Mesenteric fat pad (tissue), 1 donor: ENCODE measurements around the gene LCNL1. TPM values are rescaled to one million over a fixed set of nuclear protein-coding genes. Genes with fewer than 3 reads are reported as not detected.

ENCODE experiments used
- DNase-seq: peaks from one replicate; pipeline ENCODE4 v3.0.0-alpha.2; 2020; ENCODE audit warnings: low spot score
- total RNA-seq: library from RNA; stranded (reverse); fragmentation: NEBNext Ultra II Directional; extraction: Animal tissue kit (Norgen Biotek cat#: 25700); gene quantifications from one replicate; pipeline ENCODE4 v1.2.1, GENCODE V29; 2021
- donor health status: DM: yes; HTN: yes; CAD: no.

Gene LCNL1
- total RNA-seq, 1 donor from 2014 or later, result 0.71 TPM

- DNase-seq, result no peak
Observed at GRCh38 chr9:136973618-136974617, 8.9 kb upstream of the LCNL1 start.

GRCh38 chr9:136974817-136975535 is 7.8 kb upstream of the LCNL1 start:
- no peak for DNase-seq

- no peak for DNase-seq
Observed at GRCh38 chr9:136975644-136976043, 7.1 kb upstream of the LCNL1 start.

- DNase-seq, result no peak
Observed at GRCh38 chr9:136977223-136977622, 5.6 kb upstream of the LCNL1 start, which contains the start of gene PTGDS. Gene PTGDS, plus strand, starts transcription at chr9:136977504. Its CDS starts 75 bp downstream, at chr9:136977579.

GRCh38 chr9:136977649-136978072 is 5.1 kb upstream of the LCNL1 start:
- no peak for DNase-seq

- no peak for DNase-seq
Observed at GRCh38 chr9:136978073-136978864, 4.5 kb upstream of the LCNL1 start.

GRCh38 chr9:136978865-136979544 is 3.8 kb upstream of the LCNL1 start:
- no peak for DNase-seq

GRCh38 chr9:136979769-136980587 is 2.8 kb upstream of the LCNL1 start:
- DNase-seq, result no peak

GRCh38 chr9:136980669-136981478 is 1.9 kb upstream of the LCNL1 start:
- no peak for DNase-seq

GRCh38 chr9:136981588-136982231 is 1.1 kb upstream of the LCNL1 start:
- no peak for DNase-seq

GRCh38 chr9:136983167-136983566 is 374 bp downstream of the LCNL1 start:
- DNase-seq, result no peak

GRCh38 chr9:136983656-136984314 is 992 bp downstream of the LCNL1 start:
- no peak for DNase-seq

GRCh38 chr9:136984464-136985026 is 1.8 kb downstream of the LCNL1 start:
- DNase-seq, result no peak

GRCh38 chr9:136985027-136985602 is 2.3 kb downstream of the LCNL1 start:
- no peak for DNase-seq

GRCh38 chr9:136985853-136986252 is 3.1 kb downstream of the LCNL1 start:
- DNase-seq, result no peak

GRCh38 chr9:136988872-136989271 is 6.1 kb downstream of the LCNL1 start:
- no peak for DNase-seq
